Vagina (tissue), 2 donors: ENCODE results near the gene FBXO39. TPM values are rescaled to one million over a fixed set of nuclear protein-coding genes. Genes with fewer than 3 reads are reported as not detected.

Source experiments
- DNase-seq, 2 donors: peaks; one replicate each; pipeline ENCODE4 v3.0.0-alpha.2; 2017; ENCODE audit errors: extremely low spot score in 2 of 2
- H3K27ac ChIP-seq: fragments of 200-600 bp; sonication (generic); one replicate; pipeline ENCODE4 v1.5.1; 2019
- H3K27me3 ChIP-seq: fragments of 200-600 bp; sonication (generic); one replicate; pipeline ENCODE4 v1.5.1; 2019
- H3K36me3 ChIP-seq, 2 donors: fragments of 200-600 bp; sonication (generic); one replicate each; pipeline ENCODE4 v1.5.1; 2017 to 2019
- H3K4me1 ChIP-seq: fragments of 200-600 bp; sonication (generic); one replicate; pipeline ENCODE4 v1.5.1; 2019
- H3K4me3 ChIP-seq, 2 donors: fragments of 200-600 bp; sonication (generic); 1 replicate in 1 of 2; 2 replicates in 1 of 2; pipeline ENCODE4 v1.5.1; 2016 to 2019
- H3K9me3 ChIP-seq: fragments of 200-600 bp; sonication (generic); one replicate; pipeline ENCODE4 v1.5.1; 2019
- CTCF ChIP-seq, 3 experiments: fragments of 450-650 bp in 2 of 3; fragments of 200-600 bp in 1 of 3; sonication (generic) in 1 of 3; IDR thresholded peaks; one replicate each; pipeline ENCODE4 v1.5.1; 2017 to 2019; ENCODE audit warnings: antibody characterized with exemption in 3 of 3, mild to moderate bottlenecking in 2 of 3, moderate library complexity in 2 of 3
- POLR2A ChIP-seq, 2 donors: fragments of 450-650 bp; IDR thresholded peaks; one replicate each; pipeline ENCODE4 v1.6.1; 2017; ENCODE audit warnings: antibody characterized with exemption in 2 of 2, mild to moderate bottlenecking in 2 of 2, moderate library complexity in 2 of 2
- POLR2AphosphoS5 ChIP-seq, 2 donors: sonication (generic); formaldehyde crosslinking; IDR thresholded peaks; one replicate each; pipeline ENCODE4 v1.9.0; 2017; ENCODE audit warnings: antibody characterized with exemption in 2 of 2, mild to moderate bottlenecking in 2 of 2, low read depth in 1 of 2; ENCODE audit not compliant: insufficient read depth in 1 of 2
- intact Hi-C: fragments of 100-400 bp; cut with DNase I; formaldehyde crosslinking; loops from one replicate; pipeline ENCODE4 v1.15.1; 2023
- total RNA-seq: library from RNA; depleted of rRNA; stranded (reverse); fragments of >200 nt; gene quantifications from one replicate; pipeline ENCODE4 v1.2.3, GENCODE V29; 2016

FBXO39 gene
- total RNA-seq, 1 donor from 2014 or later: not detected

- H3K36me3 ChIP-seq: no peaks in the 10 kb centered on the region
- intact Hi-C loops: no loop called here
- H3K9me3 ChIP-seq: no peaks in the 10 kb centered on the region
- no peak for DNase-seq
- H3K4me1 ChIP-seq: peaks cover 53% of the 10 kb centered on the region
- no peaks in the 10 kb centered on the region for H3K27me3 ChIP-seq
- peak overlapping the region; percentile 74 for H3K27ac ChIP-seq
- TF ChIP-seq POLR2A (IDR thresholded peaks at IDR 0.05) (no peak), POLR2AphosphoS5 (IDR thresholded peaks at IDR 0.05; ENCODE audit: insufficient read depth in 1 of 2, low read depth in 1 of 2) (peak in 1 of 2 donors; percentile 56)
- no peak overlapping the region for H3K4me3 ChIP-seq
Measured at GRCh38 chr17:6753006-6753445, 23.0 kb upstream of the FBXO39 start.

- Histone ChIP-seq H3K9me3 (no peaks in the 10 kb centered on the region), H3K4me3 (no peak overlapping the region), H3K27me3 (no peaks in the 10 kb centered on the region), H3K36me3 (no peaks in the 10 kb centered on the region), H3K27ac (peak overlapping the region; percentile 74), H3K4me1 (peaks cover 54% of the 10 kb centered on the region)
- DNase-seq: no peak
- TF ChIP-seq POLR2AphosphoS5 (IDR thresholded peaks at IDR 0.05; ENCODE audit: insufficient read depth in 1 of 2, low read depth in 1 of 2) (no peak), CTCF (IDR thresholded peaks at IDR 0.05) (no peak), POLR2A (IDR thresholded peaks at IDR 0.05) (no peak)
- intact Hi-C loops: no loop called here
Measured at GRCh38 chr17:6753546-6753945, 22.5 kb upstream of the FBXO39 start.

- no peak for DNase-seq
- Histone ChIP-seq H3K4me3 (peak overlapping the region; percentile 46 to 69), H3K27me3 (no peaks in the 10 kb centered on the region), H3K36me3 (peaks cover 0 to 15% of the 10 kb centered on the region in 2 donors), H3K4me1 (peaks cover 54% of the 10 kb centered on the region), H3K27ac (peak overlapping the region; percentile 90), H3K9me3 (no peaks in the 10 kb centered on the region)
- intact Hi-C loops: no loop called here
- TF ChIP-seq CTCF (IDR thresholded peaks at IDR 0.05): no peak
- TF ChIP-seq POLR2A (IDR thresholded peaks at IDR 0.05): no peak
- no peak for TF ChIP-seq POLR2AphosphoS5 (IDR thresholded peaks at IDR 0.05; ENCODE audit: insufficient read depth in 1 of 2, low read depth in 1 of 2)
Measured at GRCh38 chr17:6755281-6755680, 20.7 kb upstream of the FBXO39 start.

- peaks cover 54% of the 10 kb centered on the region for H3K4me1 ChIP-seq
- H3K27me3 ChIP-seq: no peaks in the 10 kb centered on the region
- H3K36me3 ChIP-seq: peaks cover 0 to 20% of the 10 kb centered on the region in 2 donors
- H3K27ac ChIP-seq: peak within 1 kb of the TSS; percentile 90
- peak within 1 kb of the TSS; percentile 46 to 69 for H3K4me3 ChIP-seq
- no peaks in the 10 kb centered on the region for H3K9me3 ChIP-seq
- intact Hi-C loops: no loop called here
- no peak for DNase-seq
- TF ChIP-seq CTCF (IDR thresholded peaks at IDR 0.05) (no peak), POLR2A (IDR thresholded peaks at IDR 0.05) (no peak), POLR2AphosphoS5 (IDR thresholded peaks at IDR 0.05; ENCODE audit: insufficient read depth in 1 of 2, low read depth in 1 of 2) (peak in 1 of 2 donors; percentile 51)
Measured at GRCh38 chr17:6755731-6756184, 20.3 kb upstream of the FBXO39 start, which contains the start of gene XAF1. XAF1 (plus strand) TSS chr17:6756046; CDS start chr17:6756079, 33 bp downstream.

GRCh38 chr17:6756425-6757031 is 19.5 kb upstream of the FBXO39 start:
- H3K9me3 ChIP-seq: no peaks in the 10 kb centered on the region

More at GRCh38 chr17:6756425-6757031, 19.5 kb upstream of the FBXO39 start:
- Histone ChIP-seq H3K4me3 (peak overlapping the region; percentile 46 to 69), H3K4me1 (peaks cover 53% of the 10 kb centered on the region), H3K27ac (peak overlapping the region; percentile 90), H3K27me3 (no peaks in the 10 kb centered on the region), H3K36me3 (peaks cover 0 to 21% of the 10 kb centered on the region in 2 donors)
- TF ChIP-seq POLR2A (IDR thresholded peaks at IDR 0.05) (no peak), POLR2AphosphoS5 (IDR thresholded peaks at IDR 0.05; ENCODE audit: insufficient read depth in 1 of 2, low read depth in 1 of 2) (no peak), CTCF (IDR thresholded peaks at IDR 0.05) (no peak)
- intact Hi-C loops: no loop called here
- no peak for DNase-seq
